Dedifferentiated amniotic fluid mesenchymal stem cell (primary cell): ENCODE results near the gene RNF126.
"Not testable (repeated sequence)": the region's sequence is repeated elsewhere in the genome, so short reads cannot be mapped to it uniquely, and the experiment has no call there.

Experiments used
- DNase-seq: peaks from one replicate; pipeline ENCODE4 v3.0.0-alpha.2; 2016; ENCODE audit errors: extremely low spot score

The RNF126 gene

GRCh38 chr19:686589-687297 lies 23.7 kb upstream of the RNF126 start:
- no peak for DNase-seq

GRCh38 chr19:685454-685931 lies 22.5 kb upstream of the RNF126 start:
- DNase-seq = no peak

- no peak for DNase-seq
Observed at GRCh38 chr19:682678-683320, 19.8 kb upstream of the RNF126 start.

GRCh38 chr19:681029-682019 lies 18.3 kb upstream of the RNF126 start:
- no peak for DNase-seq

- DNase-seq = peak; percentile 96
Observed at GRCh38 chr19:680287-681028, 17.4 kb upstream of the RNF126 start.

GRCh38 chr19:679418-680286 lies 16.6 kb upstream of the RNF126 start:
- DNase-seq = peak; percentile 60

GRCh38 chr19:678791-679388 lies 15.9 kb upstream of the RNF126 start:
- no peak for DNase-seq

GRCh38 chr19:677601-678436 lies 14.8 kb upstream of the RNF126 start:
- DNase-seq = no peak

GRCh38 chr19:677201-677600 lies 14.2 kb upstream of the RNF126 start:
- peak; percentile 59 for DNase-seq

- no peak for DNase-seq
Observed at GRCh38 chr19:676339-677105, 13.5 kb upstream of the RNF126 start, which contains the start of gene FSTL3. Gene FSTL3, plus strand, starts transcription at chr19:676392. Its CDS starts 32 bp downstream, at chr19:676424.

- DNase-seq = no peak
Observed at GRCh38 chr19:676007-676338, 13.0 kb upstream of the RNF126 start.

GRCh38 chr19:674282-675151 lies 11.5 kb upstream of the RNF126 start:
- DNase-seq = no peak

- DNase-seq = no peak
Observed at GRCh38 chr19:670609-671075, 7.6 kb upstream of the RNF126 start.

- DNase-seq = not testable (repeated sequence)
Observed at GRCh38 chr19:668675-669434, 5.8 kb upstream of the RNF126 start.

- DNase-seq = not testable (repeated sequence)
Observed at GRCh38 chr19:666985-667573, 4.1 kb upstream of the RNF126 start.

- DNase-seq = peak; percentile 78
Observed at GRCh38 chr19:664913-665443, 2.0 kb upstream of the RNF126 start.
